Fibroblast of villous mesenchyme (primary cell): ENCODE data around the gene OR1J2. TPM values are rescaled to one million over a fixed set of nuclear protein-coding genes. Genes with fewer than 3 reads are reported as not detected.
A peak's percentile ranks its signal among the peaks of the same experiment; 100 is the strongest.
"Not testable (repeated sequence)": the region's sequence is repeated elsewhere in the genome, so short reads cannot be mapped to it uniquely, and the experiment has no call there.

Source experiments
- DNase-seq: peaks from one replicate; pipeline ENCODE4 v3.0.0-alpha.2; 2010; ENCODE audit warnings: low read depth
- H3K4me3 ChIP-seq: 2 replicates; pipeline ENCODE4 v1.5.1; 2011; ENCODE audit warnings: low read depth, mild to moderate bottlenecking, low read length
- CTCF ChIP-seq: IDR thresholded peaks from 2 replicates; pipeline ENCODE4 v1.5.1; 2012; ENCODE audit warnings: low read depth, mild to moderate bottlenecking, low read length; ENCODE audit not compliant: insufficient read depth
- total RNA-seq: library from RNA; depleted of rRNA; stranded (reverse); fragments of >200 nt; gene quantifications from 2 replicates; pipeline ENCODE4 v1.2.3, GENCODE V29; 2012

Gene OR1J2
- total RNA-seq, 1 donor: 0.43 TPM

- no peak within 1 kb of the TSS for H3K4me3 ChIP-seq
- no peak for TF ChIP-seq CTCF
- no peak for DNase-seq
Measured at GRCh38 chr9:122518841-122519240, 8.2 kb downstream of the OR1J2 start, which contains the start of gene OR1J4. TSS of gene OR1J4 (plus strand) at chr9:122519141. CDS start at chr9:122519141, 0 bp downstream.

GRCh38 chr9:122519376-122519775 is 8.8 kb downstream of the OR1J2 start:
- no peak overlapping the region for H3K4me3 ChIP-seq
- DNase-seq: no peak
- TF ChIP-seq CTCF: no peak

DNA sequence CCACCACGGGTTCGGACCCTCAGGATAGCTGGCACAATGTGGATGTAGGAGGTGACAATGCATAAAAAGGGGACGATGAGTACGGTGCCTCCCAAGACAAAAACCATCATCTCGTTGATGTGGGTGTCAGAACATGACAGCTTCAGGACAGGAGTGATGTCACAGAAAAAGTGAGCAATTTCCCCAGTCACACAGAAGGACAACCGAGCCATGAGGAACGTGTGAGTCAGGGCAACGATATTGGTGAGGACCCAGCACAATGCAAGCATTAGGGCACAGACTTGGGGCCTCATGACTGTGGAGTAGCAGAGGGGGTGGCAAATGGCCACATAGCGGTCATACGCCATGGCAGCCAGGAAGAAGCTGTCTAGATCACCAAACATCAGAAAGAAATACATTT is 16.0 kb downstream of the OR1J2 start:
- no peak for TF ChIP-seq CTCF
- H3K4me3 ChIP-seq: no peak overlapping the region
- DNase-seq: no peak

DNA sequence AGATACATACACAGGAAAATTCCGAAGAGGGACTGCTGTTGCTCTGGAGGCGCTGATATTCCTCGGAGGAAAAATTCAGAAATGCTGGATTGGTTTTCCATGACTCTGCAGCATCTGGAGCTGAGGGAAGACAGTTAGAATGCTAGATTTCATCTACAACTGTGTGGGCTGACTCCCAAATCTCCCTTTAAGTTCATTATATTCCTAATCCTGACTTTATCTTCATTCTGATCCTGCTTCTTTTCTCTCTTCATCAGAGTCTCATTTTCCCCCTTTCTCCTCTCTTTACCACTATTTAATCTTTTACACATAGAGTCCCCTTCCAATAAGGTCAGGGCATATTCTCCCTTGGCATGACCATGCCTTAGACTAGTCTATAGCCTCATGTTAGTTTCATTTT is 16.6 kb downstream of the OR1J2 start, which contains the start of gene OR1N1:
Gene OR1N1 (minus strand): TSS at position 101 of the 400 bp plus-strand sequence. CDS start 0 bp downstream, at position 101.
- DNase-seq: no peak
- TF ChIP-seq CTCF: no peak
- H3K4me3 ChIP-seq: no peak within 1 kb of the TSS

DNA sequence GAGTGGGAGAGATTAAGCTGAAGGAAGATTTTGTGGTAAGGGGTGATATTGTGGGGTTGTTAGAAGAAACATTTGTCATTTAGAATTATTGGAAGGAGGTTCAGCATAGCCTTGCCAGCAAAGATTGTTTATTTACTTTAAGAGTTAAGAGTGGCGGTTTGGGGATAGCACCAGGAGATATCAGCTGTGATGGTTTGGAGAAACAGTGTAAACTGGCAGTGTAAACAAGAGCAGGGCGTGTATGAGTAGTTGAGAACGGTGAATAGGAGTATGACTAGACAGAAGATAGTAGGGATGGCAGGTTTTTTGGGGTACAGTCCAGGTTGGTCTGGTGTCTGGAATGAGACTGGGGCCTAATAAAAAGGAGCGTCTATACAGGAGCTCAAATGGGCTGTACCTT is 20.6 kb downstream of the OR1J2 start:
- not testable (repeated sequence) for DNase-seq, H3K4me3 ChIP-seq

DNA sequence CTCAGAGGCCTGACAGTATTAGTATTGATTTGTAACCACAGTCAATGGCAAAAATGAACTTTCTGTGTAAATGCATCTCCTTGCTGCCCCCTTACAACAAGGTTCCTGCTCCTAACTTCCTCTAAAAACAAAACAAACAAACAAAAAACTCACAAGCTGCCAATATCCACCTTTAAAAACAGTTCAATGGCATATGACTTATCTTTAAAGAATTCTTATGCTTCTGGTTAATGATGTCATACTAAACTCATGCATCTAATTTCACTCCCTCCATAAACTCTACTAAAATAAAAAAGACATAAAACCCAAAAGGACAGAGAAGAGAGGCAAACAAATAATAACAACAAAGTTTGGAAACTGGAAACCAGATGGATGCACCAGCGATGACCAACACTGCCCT is 25.5 kb downstream of the OR1J2 start:
- no peak for TF ChIP-seq CTCF
- DNase-seq: peak; percentile 10
- H3K4me3 ChIP-seq: no peak overlapping the region

DNA sequence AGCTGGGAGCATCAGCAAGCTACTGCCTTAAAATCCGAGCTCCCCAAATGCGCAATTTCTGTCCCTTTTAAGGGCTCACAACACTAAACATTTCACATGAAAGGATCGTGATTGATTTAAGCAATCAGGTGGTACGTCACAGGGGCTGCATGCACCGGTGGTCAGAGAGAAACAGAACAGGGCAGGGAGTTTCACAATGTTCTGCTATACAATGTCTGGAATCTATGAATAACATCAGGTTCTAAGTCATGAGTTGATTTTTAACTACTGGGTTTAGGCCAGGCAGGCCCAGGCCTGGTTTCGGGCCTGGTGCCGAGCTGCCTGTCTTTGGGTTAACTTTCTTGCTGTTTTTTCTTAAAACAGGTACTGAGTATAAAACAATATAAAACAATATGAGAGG is 26.5 kb downstream of the OR1J2 start:
- not testable (repeated sequence) for H3K4me3 ChIP-seq, DNase-seq

GRCh38 chr9:122538757-122539156 is 28.2 kb downstream of the OR1J2 start:
- TF ChIP-seq CTCF: no peak
- H3K4me3 ChIP-seq: no peak overlapping the region
- DNase-seq: no peak
